ENCODE results near the gene ARHGAP44. TPM values are rescaled to one million over a fixed set of nuclear protein-coding genes. Genes with fewer than 3 reads are reported as not detected.

ARHGAP44 gene
- total RNA-seq, 1 donor from 2014 or later: 17.5 TPM

- peaks cover 5% of the 10 kb centered on the region for H3K9me3 Mint-ChIP-seq (ENCODE audit: unreplicated experiment)
- TF ChIP-seq CTCF (IDR thresholded peaks at IDR 0.05; ENCODE audit: partially characterized antibody, unreplicated experiment): peak; percentile 93
- peaks cover 14% of the 10 kb centered on the region for H3K4me1 Mint-ChIP-seq (ENCODE audit: low read depth, unreplicated experiment)
- H3K4me3 Mint-ChIP-seq (ENCODE audit: unreplicated experiment): no peak overlapping the region
- peak; percentile 55 for DNase-seq
- no peak overlapping the region for H3K27ac Mint-ChIP-seq (ENCODE audit: unreplicated experiment)
- no peaks in the 10 kb centered on the region for H3K27me3 Mint-ChIP-seq (ENCODE audit: unreplicated experiment)
- peaks cover 12% of the 10 kb centered on the region for H3K36me3 Mint-ChIP-seq (ENCODE audit: unreplicated experiment)
Measured at GRCh38 chr17:13031718-13032350, 242.5 kb downstream of the ARHGAP44 start.

DNA sequence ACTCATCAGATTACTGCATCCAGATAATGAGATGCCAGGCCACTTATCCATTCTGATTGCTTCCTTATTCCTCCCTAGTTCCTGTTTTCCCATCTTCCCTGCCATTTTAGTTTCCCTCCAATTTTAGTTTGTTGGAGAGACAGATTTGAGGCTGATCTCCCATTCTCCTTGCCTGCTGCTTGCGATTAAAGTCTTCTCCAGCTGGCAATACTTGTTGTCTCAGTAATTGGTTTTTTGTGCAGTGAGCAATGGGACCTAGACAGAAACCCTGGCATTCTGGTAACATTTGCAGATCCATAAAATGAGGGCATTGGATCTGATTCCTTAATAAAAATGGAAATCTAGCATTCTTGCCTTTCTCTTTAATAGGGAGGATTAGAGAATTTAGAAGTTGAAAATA, 246.1 kb downstream of the ARHGAP44 start:
- no peak for TF ChIP-seq CTCF (IDR thresholded peaks at IDR 0.05; ENCODE audit: partially characterized antibody, unreplicated experiment)

DNA sequence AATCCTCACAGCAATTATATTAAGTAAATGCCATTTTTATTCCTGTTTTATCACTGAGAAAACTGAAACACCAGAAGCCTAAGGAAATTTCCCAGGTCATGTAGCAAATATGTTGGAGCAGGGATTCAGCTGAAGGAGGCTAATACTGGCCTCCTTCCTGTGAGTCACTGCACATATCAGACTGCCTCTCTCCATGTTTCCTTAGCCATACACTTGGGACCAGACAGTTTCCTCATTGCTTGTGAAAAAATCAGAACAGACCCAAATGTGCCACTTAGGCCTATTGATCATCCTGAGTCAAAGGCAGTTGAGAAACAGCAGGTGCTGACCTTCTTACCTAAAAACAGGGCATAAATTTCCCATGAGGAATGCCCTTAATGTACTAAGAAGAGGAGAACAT, 247.5 kb downstream of the ARHGAP44 start:
- Mint-ChIP-seq H3K27ac (ENCODE audit: unreplicated experiment) (peak overlapping the region; percentile 7), H3K4me1 (ENCODE audit: low read depth, unreplicated experiment) (peaks cover 16% of the 10 kb centered on the region), H3K36me3 (ENCODE audit: unreplicated experiment) (peaks cover 14% of the 10 kb centered on the region), H3K9me3 (ENCODE audit: unreplicated experiment) (peaks cover 6% of the 10 kb centered on the region), H3K27me3 (ENCODE audit: unreplicated experiment) (no peaks in the 10 kb centered on the region), H3K4me3 (ENCODE audit: unreplicated experiment) (no peak overlapping the region)
- no peak for DNase-seq
- no peak for TF ChIP-seq CTCF (IDR thresholded peaks at IDR 0.05; ENCODE audit: partially characterized antibody, unreplicated experiment)

More for the DNA sequence above, 246.1 kb downstream of the ARHGAP44 start:
- Mint-ChIP-seq H3K9me3 (ENCODE audit: unreplicated experiment) (peaks cover 7% of the 10 kb centered on the region), H3K4me1 (ENCODE audit: low read depth, unreplicated experiment) (peaks cover 16% of the 10 kb centered on the region), H3K27me3 (ENCODE audit: unreplicated experiment) (no peaks in the 10 kb centered on the region), H3K4me3 (ENCODE audit: unreplicated experiment) (no peak overlapping the region), H3K27ac (ENCODE audit: unreplicated experiment) (no peak overlapping the region), H3K36me3 (ENCODE audit: unreplicated experiment) (peaks cover 14% of the 10 kb centered on the region)
- DNase-seq: no peak

GRCh38 chr17:13038931-13039665, 249.8 kb downstream of the ARHGAP44 start:
- Mint-ChIP-seq H3K27ac (ENCODE audit: unreplicated experiment) (peak overlapping the region; percentile 24), H3K9me3 (ENCODE audit: unreplicated experiment) (peaks cover 6% of the 10 kb centered on the region), H3K4me1 (ENCODE audit: low read depth, unreplicated experiment) (peaks cover 16% of the 10 kb centered on the region), H3K36me3 (ENCODE audit: unreplicated experiment) (peaks cover 14% of the 10 kb centered on the region), H3K4me3 (ENCODE audit: unreplicated experiment) (no peak overlapping the region), H3K27me3 (ENCODE audit: unreplicated experiment) (no peaks in the 10 kb centered on the region)
- TF ChIP-seq CTCF (IDR thresholded peaks at IDR 0.05; ENCODE audit: partially characterized antibody, unreplicated experiment): no peak
- DNase-seq: no peak

Small RNA genes lying within 50 kb of the gene (microRNA-seq; reads per million reads assigned to microRNA genes)
- gene MIR1269B (ENCODE audit: unreplicated experiment): not detected

Other genes starting within 250 kb of the ARHGAP44 start
- not detected for gene MYOCD, start 123.6 kb upstream of the ARHGAP44 start, total RNA-seq (ENCODE audit: unreplicated experiment)
- gene ELAC2, start 228.5 kb downstream of the ARHGAP44 start, total RNA-seq (ENCODE audit: unreplicated experiment): 65.7 TPM

Data from glutamatergic neuron (in vitro differentiated cells).